ENCODE results near the gene EXOSC10. TPM values are rescaled to one million over a fixed set of nuclear protein-coding genes. Genes with fewer than 3 reads are reported as not detected.

Gene EXOSC10
- total and polyA plus RNA-seq, 2 of the 4 experiments (the other 2 are of a cell fraction), result 64.5 to 66.0 TPM

DNA sequence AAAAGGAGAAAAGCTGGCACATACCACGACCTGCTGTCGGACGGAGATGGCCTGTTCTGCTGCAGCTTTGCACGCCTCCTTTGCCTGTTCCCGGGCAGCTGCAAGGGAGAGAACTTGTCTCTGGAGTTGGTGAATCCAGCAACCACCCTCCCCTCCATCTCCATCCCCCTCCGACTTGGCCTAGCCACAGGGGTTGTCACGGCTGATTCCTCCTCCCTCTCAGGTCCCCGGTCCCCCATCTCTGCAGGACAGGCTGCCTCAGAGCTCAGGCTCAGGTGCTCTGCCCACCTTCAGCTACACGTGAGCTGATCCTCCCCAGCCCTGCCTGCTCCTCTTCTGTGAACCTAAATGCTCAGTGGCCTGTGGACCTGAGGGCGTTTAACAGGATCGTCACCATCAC, 28.8 kb downstream of the EXOSC10 start:
- POLR2A ChIA-PET (ENCODE audit: unreplicated experiment), result interaction anchor here (0.6 kb wide), 2 partner anchors 9 to 1029 kb away, joined by 4 to 5 read pairs; no protein-coding TSS in a partner anchor
- H2BK20ac ChIP-seq (ENCODE audit: low read depth, low read length), result no peak overlapping the region
- DNase-seq (no peak), ATAC-seq (ENCODE audit: low read depth) (no peak)
- H4K20me1 ChIP-seq (ENCODE audit: insufficient read depth, low read length), result no peaks in the 10 kb centered on the region
- dilution Hi-C loops (cut with HindIII; ENCODE audit: low sequenced_read_pairs, unreplicated experiment), result no loop called here
- no peaks in the 10 kb centered on the region for H3K9me3 ChIP-seq (ENCODE audit: control insufficient read depth, insufficient read depth, low read length)
- no peak overlapping the region for H3K4ac ChIP-seq (ENCODE audit: low read depth, low read length)
- no peak overlapping the region for H2AK9ac ChIP-seq (replicated peaks; ENCODE audit: low read depth, low read length, poor library complexity)
- no peak overlapping the region for H4K91ac ChIP-seq (ENCODE audit: insufficient read depth, low read depth, low read length)
- BruUV-seq (replicated peaks), result no TSS peak
- no peak overlapping the region for H3K4me2 ChIP-seq (ENCODE audit: low read depth, low read length)
- H3K23ac ChIP-seq (ENCODE audit: low read depth, low read length), result no peak overlapping the region
- no peaks in the 10 kb centered on the region for H3K4me1 ChIP-seq (ENCODE audit: control insufficient read depth, insufficient read depth, low read length)
- H3K4me3 ChIP-seq (ENCODE audit: insufficient read depth, low read depth, low read length), result no peak overlapping the region
- no peak overlapping the region for H2BK120ac ChIP-seq (ENCODE audit: low read depth, low read length)
- no peak overlapping the region for H3K27ac ChIP-seq (ENCODE audit: insufficient read depth, low read length)
- CTCF ChIA-PET, result interaction anchor here (1.2 kb wide), 1 partner anchor 34 kb away, joined by 3 read pairs; no protein-coding TSS in a partner anchor
- H2AFZ ChIP-seq (replicated peaks; ENCODE audit: low read length, poor library complexity), result no peak overlapping the region
- peaks cover 0 to 4% of the 10 kb centered on the region in 2 experiments; a peak in 1 of 4 replicates for H3K79me1 ChIP-seq (ENCODE audit: low read depth in 1 of 2, low read length in 2 of 2)
- no peaks in the 10 kb centered on the region for H3K9me1 ChIP-seq (ENCODE audit: insufficient read depth, low read length)
- no peaks in the 10 kb centered on the region for H3K27me3 ChIP-seq (ENCODE audit: control insufficient read depth, insufficient read depth, low read length)
- H3K14ac ChIP-seq (replicated peaks; ENCODE audit: low read depth, low read length), result no peak overlapping the region
- no peak overlapping the region for H2BK15ac ChIP-seq (ENCODE audit: low read depth, low read length)
- in situ Hi-C loops (cut with MboI; ENCODE audit: low sequenced_read_pairs), result no loop called here
- no peak overlapping the region for H2AK5ac ChIP-seq (ENCODE audit: low read depth, low read length)
- H3K56ac ChIP-seq (ENCODE audit: extremely low read depth, insufficient read depth, low read length), result no peak overlapping the region
- no peak overlapping the region for H4K8ac ChIP-seq (ENCODE audit: low read depth in 2 of 2, low read length in 2 of 2)
- intact Hi-C loops (cut with micrococcal nuclease), result no loop called here
- H3K36me3 ChIP-seq (ENCODE audit: control insufficient read depth, insufficient read depth, low read length), result peaks cover 70% of the 10 kb centered on the region
- no peak overlapping the region for H2BK5ac ChIP-seq (ENCODE audit: low read depth, low read length, poor library complexity, severe bottlenecking)
- TF ChIP-seq CTCF (conservative IDR thresholded peaks at IDR 0.05; ENCODE audit: low read depth, low read length) (no peak), RFX5 (IDR thresholded peaks at IDR 0.05; ENCODE audit: low read depth, low read length) (no peak), USF2 (IDR thresholded peaks at IDR 0.05; ENCODE audit: low read depth, low read length) (no peak), RAD21 (IDR thresholded peaks at IDR 0.05; ENCODE audit: low read length) (no peak), FOS (IDR thresholded peaks at IDR 0.05; ENCODE audit: low read depth, low read length) (no peak), POLR2A (IDR thresholded peaks at IDR 0.05; ENCODE audit: low read depth, low read length) (no peak), BHLHE40 (IDR thresholded peaks at IDR 0.05; ENCODE audit: low read depth, low read length) (no peak), CHD1 (IDR thresholded peaks at IDR 0.05; ENCODE audit: low read depth, low read length) (no peak), MXI1 (IDR thresholded peaks at IDR 0.05; ENCODE audit: borderline replicate concordance, low read depth, low read length) (no peak), MAFK (IDR thresholded peaks at IDR 0.05; ENCODE audit: low read depth, low read length) (no peak), SMC3 (IDR thresholded peaks at IDR 0.05; ENCODE audit: low read depth, low read length) (no peak), NFE2L2 (IDR thresholded peaks at IDR 0.05; ENCODE audit: low read depth, low read length) (no peak), MAZ (IDR thresholded peaks at IDR 0.05; ENCODE audit: borderline replicate concordance, low read depth, low read length) (no peak)
- H3K9ac ChIP-seq (ENCODE audit: low read depth, low read length), result no peak overlapping the region
- H4K5ac ChIP-seq (ENCODE audit: low read depth, low read length), result no peak overlapping the region
- no peak overlapping the region for H3K18ac ChIP-seq (ENCODE audit: low read depth, low read length)
- 95% methylated on average over 9 of the region's 11 CpGs; no CpG with 5 or more reads in 1 of the 2 experiments for WGBS, 2 experiments (ENCODE audit: extremely low coverage in 2 of 2, insufficient read length in 1 of 2)

Data from IMR-90 (cell line).